Prostate gland (tissue), 2 donors: ENCODE results near the gene TGFBR3.
A peak's percentile ranks its signal among the peaks of the same experiment; 100 is the strongest.

Source experiments
- POLR2A ChIP-seq: fragments of 450-650 bp; IDR thresholded peaks from one replicate; pipeline ENCODE4 v1.6.1; 2016; ENCODE audit warnings: antibody characterized with exemption, mild to moderate bottlenecking
- POLR2AphosphoS5 ChIP-seq: sonication (generic); formaldehyde crosslinking; IDR thresholded peaks from one replicate; pipeline ENCODE4 v1.6.1; 2017; ENCODE audit warnings: antibody characterized with exemption
- TF ChIP-seq, protein P1 (sequence below), 4 experiments: fragments of 200-600 bp in 2 of 4; fragments of 450-650 bp in 2 of 4; sonication (generic) in 2 of 4; IDR thresholded peaks; 1 replicate in 3 of 4; 2 replicates in 1 of 4; pipeline ENCODE4 v1.5.1; 2016 to 2019; ENCODE audit warnings: antibody characterized with exemption in 4 of 4, mild to moderate bottlenecking in 2 of 4, moderate library complexity in 2 of 4

DNA sequence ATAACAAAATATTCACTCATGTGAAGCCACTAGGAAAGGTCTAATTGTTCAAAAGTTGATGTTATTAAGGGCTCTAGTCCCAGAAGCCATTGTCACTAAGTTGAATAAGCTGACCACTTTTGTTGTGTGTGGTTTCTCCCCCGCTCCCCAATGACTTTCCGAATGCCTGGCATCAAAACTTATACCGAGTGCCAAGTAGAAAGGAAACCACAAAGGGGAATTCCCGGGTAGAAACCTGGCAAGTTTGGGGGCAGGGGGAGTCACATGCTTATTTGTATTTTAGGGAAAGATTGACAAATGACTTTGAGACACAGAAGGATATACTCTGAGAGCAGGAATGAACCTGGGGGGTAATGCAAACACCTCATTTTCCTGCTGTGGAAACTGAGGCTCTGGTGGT, 154.1 kb downstream of the TGFBR3 start:
- TF ChIP-seq POLR2AphosphoS5 (peak; percentile 10), POLR2A (no peak)
- TF ChIP-seq, protein P1, sequence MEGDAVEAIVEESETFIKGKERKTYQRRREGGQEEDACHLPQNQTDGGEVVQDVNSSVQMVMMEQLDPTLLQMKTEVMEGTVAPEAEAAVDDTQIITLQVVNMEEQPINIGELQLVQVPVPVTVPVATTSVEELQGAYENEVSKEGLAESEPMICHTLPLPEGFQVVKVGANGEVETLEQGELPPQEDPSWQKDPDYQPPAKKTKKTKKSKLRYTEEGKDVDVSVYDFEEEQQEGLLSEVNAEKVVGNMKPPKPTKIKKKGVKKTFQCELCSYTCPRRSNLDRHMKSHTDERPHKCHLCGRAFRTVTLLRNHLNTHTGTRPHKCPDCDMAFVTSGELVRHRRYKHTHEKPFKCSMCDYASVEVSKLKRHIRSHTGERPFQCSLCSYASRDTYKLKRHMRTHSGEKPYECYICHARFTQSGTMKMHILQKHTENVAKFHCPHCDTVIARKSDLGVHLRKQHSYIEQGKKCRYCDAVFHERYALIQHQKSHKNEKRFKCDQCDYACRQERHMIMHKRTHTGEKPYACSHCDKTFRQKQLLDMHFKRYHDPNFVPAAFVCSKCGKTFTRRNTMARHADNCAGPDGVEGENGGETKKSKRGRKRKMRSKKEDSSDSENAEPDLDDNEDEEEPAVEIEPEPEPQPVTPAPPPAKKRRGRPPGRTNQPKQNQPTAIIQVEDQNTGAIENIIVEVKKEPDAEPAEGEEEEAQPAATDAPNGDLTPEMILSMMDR (IDR thresholded peaks at IDR 0.05), result no peak
